Neural progenitor cell (in vitro differentiated cells): ENCODE results near the gene MBNL2.

Experiments
- EZH2 ChIP-seq: fragments of 200-600 bp; sonication (generic); IDR thresholded peaks from 2 replicates; pipeline ENCODE4 v1.6.1; 2017; ENCODE audit warnings: antibody characterized with exemption, mild to moderate bottlenecking, moderate library complexity
- TF ChIP-seq, protein P1 (sequence below): fragments of 200-600 bp; sonication (generic); IDR thresholded peaks from 2 replicates; pipeline ENCODE4 v1.5.1; 2017; ENCODE audit warnings: antibody characterized with exemption, mild to moderate bottlenecking

DNA sequence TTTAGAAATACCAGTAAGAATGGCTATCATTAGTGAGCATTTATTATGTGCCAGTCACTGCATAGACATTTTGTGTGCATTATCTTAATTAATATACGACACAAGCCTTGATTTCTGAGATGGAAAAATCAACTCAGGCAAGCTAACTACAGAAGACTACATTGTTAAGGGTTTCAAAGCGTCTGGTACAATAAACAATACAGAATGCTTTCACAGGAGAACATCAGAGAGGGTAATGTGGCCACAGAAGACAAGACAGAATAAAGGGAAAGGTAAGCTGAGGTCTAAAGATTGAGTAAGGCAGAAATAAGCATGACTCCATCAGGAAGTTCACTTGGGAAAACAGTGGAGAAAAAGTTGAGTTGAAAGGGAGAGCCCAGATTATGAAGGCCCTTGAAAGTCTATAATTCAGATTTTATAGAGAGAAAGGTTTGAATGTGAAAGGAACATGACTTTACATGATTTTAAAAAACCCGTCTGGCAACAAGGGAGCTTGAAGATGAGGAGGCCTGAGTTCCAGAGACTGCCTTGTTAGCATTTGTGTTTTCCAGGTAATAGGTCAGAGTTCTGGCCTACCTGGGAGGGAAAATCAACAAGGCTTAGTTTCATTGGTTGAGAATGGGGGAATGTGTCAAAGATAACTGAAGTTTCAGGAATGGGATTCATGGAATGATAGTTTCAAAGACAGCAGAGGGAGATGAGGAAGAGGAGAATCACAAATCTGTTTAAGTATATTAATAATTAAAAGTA lies 1.8 kb upstream of the MBNL2 start:
- TF ChIP-seq, protein P1, sequence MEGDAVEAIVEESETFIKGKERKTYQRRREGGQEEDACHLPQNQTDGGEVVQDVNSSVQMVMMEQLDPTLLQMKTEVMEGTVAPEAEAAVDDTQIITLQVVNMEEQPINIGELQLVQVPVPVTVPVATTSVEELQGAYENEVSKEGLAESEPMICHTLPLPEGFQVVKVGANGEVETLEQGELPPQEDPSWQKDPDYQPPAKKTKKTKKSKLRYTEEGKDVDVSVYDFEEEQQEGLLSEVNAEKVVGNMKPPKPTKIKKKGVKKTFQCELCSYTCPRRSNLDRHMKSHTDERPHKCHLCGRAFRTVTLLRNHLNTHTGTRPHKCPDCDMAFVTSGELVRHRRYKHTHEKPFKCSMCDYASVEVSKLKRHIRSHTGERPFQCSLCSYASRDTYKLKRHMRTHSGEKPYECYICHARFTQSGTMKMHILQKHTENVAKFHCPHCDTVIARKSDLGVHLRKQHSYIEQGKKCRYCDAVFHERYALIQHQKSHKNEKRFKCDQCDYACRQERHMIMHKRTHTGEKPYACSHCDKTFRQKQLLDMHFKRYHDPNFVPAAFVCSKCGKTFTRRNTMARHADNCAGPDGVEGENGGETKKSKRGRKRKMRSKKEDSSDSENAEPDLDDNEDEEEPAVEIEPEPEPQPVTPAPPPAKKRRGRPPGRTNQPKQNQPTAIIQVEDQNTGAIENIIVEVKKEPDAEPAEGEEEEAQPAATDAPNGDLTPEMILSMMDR: no peak
- TF ChIP-seq EZH2: no peak
